T-helper 22 cell (primary cell): Measurements from ENCODE around the gene OR5K3.
"Not testable (repeated sequence)": the region's sequence is repeated elsewhere in the genome, so short reads cannot be mapped to it uniquely, and the experiment has no call there.

ENCODE experiments used
- DNase-seq: peaks from one replicate; pipeline ENCODE4 v3.0.0-alpha.2; 2020; ENCODE audit warnings: low read depth

Gene OR5K3, protein sequence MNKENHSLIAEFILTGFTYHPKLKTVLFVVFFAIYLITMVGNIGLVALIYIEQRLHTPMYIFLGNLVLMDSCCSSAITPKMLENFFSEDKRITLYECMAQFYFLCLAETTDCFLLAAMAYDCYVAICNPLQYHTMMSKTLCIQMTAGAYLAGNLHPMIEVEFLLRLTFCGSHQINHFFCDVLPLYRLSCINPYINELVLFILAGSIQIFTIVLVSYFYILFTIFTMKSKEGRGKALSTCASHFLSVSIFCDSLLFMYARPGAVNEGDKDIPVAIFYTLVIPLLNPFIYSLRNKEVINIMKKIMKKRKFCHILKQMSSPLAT

DNA sequence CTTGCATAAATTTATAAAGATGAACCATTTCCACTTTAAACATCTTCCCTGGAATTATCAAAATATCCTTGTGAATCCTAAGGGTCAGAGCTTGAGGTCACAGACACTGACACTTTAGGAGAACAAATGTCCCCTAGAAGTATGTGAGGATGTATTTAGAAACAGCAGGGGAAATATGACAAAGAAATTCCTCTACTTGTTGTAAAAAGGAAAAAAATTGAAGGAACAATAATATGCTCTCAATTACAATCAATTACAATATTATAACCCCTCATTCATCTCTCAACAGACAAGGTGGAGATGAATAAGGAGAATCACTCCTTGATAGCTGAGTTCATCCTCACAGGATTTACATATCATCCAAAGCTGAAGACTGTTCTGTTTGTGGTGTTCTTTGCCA lies at the start of gene OR5K3:
Gene OR5K3 (plus strand): TSS at position 301 of the 400 bp plus-strand sequence. CDS start 0 bp downstream, at position 301.
- no peak for DNase-seq

DNA sequence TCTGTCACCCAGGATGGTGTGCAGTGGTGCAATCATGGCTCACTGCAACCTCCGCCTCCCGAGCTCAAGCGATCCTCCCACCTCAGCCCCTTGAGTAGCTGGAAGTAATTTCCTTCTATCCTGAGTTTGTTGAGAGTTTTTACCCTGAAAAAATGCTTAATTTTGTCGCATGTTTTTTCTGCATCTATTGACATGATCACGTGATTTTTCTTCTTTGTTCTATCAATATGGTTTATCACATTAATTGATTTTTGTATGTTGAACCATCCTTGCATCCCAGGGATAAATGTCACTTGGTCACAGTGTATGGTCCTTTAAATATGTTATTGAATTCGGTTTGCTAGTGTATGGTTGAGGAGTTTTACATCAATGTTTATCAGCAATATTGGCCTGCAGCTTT lies 48.7 kb upstream of the OR5K3 start:
- no peak for DNase-seq

DNA sequence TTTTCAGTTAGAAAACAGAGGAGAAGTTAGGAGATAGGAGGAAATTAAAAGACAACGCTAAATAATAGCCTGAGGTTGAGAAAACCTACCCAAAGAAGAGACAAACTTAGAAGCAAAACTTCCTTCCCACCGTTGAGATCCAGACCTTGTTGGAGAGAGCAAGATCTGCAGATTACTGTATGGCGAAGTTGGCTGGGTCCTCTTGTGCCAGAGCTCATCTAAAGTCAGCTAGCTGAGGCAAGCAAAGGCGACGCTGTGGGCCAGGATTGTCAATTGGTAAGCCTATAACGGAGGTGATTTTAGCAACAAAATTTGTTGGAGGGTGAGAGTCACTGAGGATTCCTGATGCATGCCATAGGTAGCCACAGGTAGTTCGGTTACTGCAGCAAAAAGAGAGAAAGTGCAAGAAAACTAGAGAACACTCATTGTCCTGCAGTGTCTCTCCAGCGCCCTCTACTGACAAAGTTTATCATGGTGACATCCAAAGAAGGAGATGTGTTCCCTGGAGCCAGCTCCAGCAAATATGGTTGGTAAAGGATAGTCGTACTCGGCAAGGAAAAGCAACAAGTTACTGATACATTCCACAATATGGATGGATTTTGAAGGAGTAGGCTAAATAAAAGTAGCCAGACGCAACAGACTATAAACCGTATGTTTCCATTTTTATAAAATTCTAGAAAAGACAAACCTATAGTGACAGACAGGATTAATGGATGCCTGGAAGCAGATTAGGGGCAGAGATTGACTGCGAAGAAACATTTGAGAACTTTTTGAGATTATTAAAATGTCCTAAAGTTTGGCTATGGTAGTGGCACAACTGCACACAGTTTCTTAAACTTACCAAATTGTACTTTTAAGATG lies 46.6 kb upstream of the OR5K3 start:
- DNase-seq, result no peak

DNA sequence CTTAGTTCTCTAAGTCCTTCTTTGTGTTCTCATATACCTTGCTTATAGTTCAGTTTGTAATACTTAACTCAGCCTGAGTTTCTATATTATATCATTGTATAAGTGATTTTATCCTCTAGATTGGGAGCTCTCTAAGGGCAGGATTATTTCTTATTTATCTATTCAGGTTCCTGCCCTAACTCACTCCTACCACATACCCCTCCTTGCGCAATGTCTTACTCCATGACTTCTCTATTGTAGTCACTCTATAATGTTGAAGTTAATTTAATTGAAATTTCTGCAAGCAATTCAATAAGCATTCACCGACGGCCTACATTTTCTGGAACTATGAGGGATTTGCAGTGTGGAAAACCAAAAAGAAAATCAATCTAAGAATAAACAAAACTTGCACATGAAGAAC lies 40.4 kb upstream of the OR5K3 start:
- no peak for DNase-seq

DNA sequence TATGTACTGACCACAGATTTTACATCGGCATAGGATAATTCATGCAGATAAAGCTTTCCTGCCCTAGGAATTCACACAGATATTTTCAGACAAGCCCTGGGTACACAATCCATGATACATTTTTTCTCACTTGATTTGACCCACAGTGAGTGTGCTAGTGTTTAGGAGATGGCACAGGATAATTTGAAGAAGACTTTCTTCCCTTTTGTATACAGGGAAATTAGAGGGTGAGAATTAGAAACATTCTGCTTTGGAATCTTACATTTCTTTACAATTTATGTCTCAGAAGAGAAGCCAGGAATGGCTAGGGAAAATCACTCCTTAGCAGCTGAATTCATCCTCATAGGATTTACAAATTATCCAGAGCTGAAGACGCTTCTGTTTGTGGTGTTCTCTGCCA lies 36.9 kb upstream of the OR5K3 start, which contains the start of gene OR5K4:
Gene OR5K4 (plus strand): TSS at position 301 of the 400 bp plus-strand sequence. CDS start 0 bp downstream, at position 301.
- DNase-seq, result no peak

DNA sequence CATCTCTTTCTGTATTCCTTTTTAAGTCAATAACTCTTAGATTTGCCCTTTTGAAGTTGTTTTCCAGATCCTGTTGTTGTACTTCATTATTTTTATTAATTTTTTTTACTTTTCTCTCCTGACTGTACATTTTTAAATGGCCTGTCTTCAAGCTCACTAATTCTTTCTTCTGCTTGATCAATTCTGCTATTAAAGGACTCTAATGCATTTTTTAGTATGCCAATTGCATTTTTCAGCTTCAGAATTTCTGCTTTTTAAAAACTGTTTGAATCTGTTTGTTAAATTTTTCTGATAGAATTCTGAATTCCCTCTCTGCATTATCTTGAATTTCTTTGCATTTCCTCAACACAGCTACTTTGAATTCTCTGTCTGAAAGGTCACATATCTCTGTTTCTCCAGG lies 31.2 kb upstream of the OR5K3 start:
- DNase-seq, result no peak

DNA sequence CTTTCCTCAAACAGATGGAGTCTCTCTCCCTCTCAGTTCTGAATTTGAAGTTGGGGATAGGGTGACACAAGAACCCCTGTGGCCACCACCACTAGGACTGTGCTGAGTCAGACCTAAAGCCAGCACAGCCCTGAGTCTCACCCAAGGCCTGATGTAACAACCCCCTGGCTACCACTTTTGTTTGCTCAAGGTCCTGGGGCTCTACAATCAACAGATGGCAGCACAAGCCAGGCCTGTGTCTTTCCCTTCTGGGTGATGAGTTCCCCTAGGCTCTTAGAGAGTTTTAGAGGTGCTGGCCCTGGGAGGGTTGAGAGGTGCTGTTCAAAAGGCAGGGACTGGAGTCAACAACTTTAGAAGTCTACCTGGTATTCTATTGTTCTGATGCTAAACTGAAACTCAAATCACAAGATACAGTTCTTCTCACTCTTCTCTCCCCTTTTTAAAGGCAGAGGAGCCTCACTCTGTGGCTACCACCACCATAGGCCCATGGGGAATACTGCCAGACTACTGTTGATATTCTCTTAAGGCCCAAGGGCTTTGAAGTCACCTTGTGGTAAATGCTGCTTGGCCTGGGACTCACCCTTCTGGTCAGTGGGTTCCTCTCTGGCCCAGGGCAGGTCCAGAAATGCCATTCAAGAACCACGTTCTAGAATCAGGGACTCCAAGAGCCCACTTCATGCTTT lies 30.3 kb upstream of the OR5K3 start:
- no peak for DNase-seq

DNA sequence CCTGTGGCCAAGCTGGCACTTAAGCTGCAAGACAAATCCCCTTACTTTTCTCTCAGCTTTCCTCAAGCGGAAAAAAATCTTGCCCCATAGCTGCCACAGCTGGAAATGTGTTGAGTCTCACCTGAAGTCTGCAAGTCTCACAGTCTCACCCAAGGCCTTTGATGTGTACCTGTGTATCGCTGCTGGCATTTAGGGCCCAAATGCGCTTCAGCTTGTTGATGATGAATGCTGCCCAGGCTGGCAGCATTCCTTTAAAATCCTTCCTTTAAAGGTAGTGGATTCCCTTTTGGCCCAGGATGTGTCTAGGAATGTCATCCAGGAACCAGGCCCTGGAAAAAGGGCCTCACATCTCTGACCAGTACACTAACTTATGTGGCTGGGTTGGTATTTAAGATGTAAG lies 29.8 kb upstream of the OR5K3 start:
- DNase-seq, result no peak

DNA sequence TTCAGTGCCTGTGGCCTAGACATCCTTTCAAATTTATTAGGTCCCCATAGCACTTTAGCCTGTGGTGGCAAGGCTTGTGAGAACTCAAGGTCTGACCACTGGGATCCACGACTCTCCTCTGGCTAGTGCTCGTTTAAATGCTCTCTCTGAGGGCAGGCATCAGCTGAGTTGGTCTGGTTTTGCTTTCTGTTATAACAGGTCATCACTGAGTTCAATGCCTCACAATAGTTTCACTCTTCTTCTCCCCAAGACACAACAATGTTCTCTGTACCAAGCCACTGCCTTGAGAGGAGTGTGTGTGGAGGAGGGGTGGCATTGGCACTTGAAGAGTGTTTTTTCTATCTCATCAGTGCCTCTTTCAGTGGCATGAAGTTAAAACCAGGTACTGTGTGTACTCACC lies 29.2 kb upstream of the OR5K3 start:
- DNase-seq, result no peak

DNA sequence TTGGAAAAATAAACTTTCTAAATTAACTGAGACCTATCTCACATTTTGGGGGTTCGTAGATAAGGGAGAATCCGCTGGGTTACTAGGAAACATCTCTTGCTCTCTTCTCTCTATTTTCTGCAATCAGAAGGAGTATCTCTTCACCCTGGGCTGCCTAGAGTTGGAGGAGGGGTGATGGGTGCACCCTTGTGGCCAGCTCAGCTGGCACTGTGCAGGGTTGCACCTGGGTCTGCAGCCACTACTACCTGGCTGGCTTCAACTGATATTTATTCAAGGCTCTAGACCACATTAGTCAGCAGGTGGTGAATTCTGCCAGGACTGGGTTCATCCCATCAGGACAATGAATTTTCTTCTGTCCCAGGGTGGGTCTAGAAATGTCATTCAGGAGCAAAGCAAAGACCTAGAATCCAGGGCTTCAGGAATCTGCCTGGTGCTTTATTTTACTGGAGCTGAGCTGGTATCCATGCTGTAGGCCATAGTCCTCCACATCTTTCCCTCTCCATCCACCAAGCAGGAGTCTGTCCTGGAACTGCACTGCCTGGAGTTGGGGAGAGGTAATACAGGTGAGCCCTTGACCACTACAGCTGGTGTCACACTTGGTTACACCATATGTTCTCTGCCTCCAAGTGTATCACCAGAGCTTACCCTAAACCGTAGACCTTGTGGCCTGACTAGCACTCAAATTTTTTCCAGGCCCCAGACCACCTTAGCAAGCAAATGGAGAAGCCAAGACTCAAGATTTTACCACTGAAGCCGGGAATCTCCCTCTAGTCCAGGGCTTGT lies 22.8 kb upstream of the OR5K3 start:
- no peak for DNase-seq

DNA sequence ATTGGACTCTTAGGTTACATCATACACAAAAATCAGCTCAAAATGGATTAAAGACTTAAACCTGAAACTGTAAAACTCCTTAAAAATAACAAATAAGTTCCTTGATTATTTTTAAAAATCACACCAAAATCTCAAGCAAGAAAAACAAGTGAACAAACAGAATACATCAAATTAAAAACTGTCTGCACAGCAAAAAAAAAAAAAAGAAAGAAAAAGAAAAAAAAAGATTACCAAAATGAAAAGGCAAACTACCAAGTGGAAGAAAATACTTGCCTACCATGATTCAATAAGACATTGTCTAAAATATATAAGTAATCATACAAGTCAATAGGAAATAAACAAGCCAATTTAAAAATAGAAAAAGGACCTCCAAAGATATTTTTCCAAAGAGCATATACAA lies 19.3 kb upstream of the OR5K3 start:
- no peak for DNase-seq

DNA sequence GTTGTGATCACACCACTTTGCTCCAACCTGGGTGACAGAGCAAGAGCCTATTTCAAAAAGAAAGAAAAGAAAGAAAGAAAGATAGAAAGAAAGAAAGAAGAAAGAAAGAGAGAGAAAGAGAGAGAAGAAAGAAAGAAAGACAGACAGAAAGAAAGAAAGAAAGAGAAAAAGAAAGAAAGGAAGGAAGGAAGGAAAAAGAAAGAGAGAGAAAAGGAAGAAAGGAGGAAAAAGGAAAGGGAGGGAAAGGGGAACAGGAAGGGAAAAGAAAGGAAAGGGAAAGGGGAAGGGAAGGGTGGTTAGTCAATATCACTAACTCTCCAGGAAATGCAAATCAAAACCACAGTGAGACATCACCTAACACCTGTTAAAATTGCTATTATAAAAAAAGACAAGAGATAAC lies 18.6 kb upstream of the OR5K3 start:
- DNase-seq, result no peak

DNA sequence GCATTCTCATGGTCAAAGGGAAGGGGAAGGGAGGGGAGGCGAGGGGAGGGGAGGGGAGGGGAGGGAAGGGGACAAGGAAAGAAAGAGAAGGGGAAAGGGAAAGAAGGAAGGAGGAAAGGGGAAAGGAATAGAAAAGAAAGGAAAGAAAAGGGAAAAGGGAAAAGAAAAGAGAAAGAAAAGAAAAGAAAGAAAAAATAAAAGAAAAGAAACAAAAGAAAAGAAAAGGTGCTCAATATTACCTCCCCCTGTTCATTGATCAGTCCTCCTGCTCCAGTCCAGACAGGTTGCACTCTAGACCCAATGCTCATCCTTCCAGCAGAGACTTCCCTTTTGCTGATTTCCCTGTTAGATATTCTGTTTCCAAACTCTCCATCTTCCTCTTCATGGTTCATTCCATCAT lies 18.0 kb upstream of the OR5K3 start:
- no peak for DNase-seq

DNA sequence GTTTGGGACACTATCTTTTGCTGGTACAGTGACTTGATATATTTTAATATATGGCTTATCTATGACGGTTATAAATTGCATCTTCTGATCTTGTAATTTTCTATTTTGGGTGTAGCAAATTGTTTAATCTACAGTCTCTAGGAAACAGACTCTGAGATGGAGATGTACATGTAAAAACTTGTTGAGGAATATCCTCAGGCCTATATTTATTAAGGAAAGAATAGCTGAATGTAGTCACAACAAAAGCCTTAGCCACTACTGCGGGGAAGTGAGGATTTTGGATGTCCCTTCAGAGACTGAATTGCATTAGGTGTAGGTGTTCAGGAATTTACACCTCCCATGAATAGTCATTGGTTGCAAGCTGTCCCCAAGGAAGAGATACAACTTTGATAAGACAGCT lies 13.8 kb upstream of the OR5K3 start:
- DNase-seq, result no peak

DNA sequence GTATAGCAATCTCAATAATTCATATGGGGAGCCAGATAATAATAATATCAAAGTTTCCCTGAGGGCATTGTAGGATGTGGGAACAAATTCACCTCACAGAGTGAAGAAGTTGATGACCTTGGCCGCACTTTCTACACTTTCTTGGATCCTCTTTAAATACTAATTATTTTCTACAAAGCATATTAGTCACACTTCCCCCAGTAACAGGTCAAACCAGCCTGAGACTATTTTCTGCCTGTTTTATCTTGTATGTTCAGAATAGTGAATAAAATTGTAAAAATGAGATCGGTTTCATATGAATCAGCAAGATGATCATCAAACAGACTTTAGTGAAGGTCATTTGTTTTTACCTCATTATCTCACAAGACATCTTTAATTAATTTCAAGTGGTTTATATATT lies 2.3 kb upstream of the OR5K3 start:
- DNase-seq, result no peak

DNA sequence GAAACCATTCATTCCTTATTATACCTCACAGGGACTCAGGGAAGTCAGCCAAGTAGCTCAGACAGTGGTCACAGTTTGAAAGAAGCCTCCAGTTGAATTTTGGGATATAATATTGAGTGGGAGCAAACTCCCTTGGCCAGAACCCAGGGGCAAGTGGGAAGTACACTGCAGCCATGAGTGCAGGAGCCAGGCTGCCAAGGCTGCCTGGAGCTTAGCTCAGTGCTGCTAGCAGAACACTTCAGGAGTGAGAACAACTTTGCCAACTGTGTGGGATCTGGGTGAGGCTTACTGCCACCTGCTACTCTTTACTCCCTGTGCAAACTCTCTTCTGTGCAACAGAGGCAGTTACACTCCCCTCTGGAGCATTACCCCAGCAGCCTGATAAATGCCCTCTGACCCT lies 4.6 kb downstream of the OR5K3 start:
- DNase-seq, result no peak

DNA sequence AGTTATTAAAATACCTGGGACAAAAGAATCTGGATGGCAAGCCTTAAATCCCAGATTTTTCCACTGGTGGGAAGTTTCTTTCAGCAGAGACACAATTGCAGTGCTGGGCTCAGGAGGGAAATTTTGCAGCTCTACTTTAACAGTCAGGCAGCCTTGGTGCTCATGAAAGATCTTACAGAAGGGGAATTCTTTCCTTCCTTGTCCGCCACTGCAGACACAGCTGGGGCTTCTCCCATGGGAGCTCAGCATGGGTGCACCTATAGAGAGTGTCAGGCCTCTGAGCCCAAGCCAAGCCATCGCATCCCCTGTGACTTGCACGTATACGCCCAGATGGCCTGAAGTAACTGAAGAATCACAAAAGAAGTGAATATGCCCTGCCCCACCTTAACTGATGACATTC lies 6.0 kb downstream of the OR5K3 start:
- DNase-seq, result not testable (repeated sequence)

DNA sequence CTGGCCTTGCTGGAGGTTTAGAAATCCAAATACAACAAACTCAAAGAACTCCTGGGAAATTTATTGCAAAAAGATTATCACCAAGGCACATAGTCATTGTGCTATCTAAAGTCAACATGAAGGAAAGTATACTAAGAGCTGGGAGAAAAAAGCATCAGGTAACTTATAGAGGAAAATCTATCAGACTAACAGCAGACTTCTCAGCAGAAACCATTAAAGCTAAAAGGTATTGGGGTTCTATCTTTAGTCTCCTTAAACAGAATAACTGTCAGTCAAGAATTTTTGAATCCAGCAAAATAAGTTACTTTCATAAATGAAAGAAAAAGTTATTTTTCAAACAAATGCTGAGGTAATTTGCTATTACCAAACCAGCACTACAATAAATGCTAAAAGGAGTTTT lies 8.0 kb downstream of the OR5K3 start:
- no peak for DNase-seq

DNA sequence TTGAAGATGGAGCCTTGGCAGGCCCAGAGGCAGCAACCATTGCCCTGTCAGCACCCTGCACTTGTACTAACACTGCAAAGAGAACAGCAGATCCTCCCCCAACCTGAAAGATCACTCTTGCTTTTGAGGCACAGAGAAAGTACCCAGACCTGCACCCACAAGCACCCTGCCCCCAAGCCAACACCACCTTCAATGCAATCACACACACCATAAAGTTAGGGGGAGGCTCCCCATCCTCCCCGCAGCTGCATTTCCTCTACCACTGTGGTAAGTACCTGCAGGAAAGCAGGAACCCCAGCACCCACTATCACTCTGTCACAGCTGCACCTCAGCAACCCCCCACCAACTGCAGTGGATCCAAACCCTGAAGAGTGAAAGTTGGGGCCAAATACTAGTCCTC lies 12.0 kb downstream of the OR5K3 start:
- DNase-seq, result no peak

DNA sequence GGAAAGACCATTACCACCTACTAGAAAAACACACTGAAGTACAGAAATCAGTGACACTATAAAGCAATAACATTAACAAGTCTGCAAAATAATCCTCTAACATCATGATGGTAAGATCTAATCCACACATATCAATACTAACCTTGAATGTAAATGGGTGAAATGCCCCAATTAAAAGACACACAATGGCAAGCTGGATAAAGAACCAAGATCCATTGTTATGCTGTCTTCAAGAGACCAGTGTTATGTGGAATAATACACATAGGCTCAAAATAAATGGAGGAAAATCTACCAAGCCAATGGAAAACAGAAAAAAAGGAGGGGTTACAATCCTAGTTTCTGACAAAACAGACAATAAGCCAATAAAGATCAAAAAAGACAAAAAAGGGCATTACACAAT lies 13.5 kb downstream of the OR5K3 start:
- no peak for DNase-seq

DNA sequence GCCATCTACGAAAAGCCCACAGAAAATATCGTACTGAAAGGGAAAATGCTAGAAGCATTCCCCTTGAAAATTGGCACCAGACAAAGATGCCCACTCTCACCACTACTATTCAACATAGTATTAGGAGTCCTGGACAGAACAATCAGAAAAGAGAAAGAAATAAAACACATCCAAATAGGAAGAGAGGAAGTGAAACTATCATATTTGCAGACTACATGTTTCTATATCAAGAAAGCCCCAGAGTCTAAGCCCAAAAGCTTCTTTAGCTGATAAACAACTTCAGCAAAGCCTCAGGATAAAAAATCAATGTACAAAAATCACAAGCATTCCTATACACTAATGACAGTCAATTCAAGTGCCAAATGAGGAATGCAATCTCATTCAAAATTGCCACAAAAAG lies 15.6 kb downstream of the OR5K3 start:
- no peak for DNase-seq

DNA sequence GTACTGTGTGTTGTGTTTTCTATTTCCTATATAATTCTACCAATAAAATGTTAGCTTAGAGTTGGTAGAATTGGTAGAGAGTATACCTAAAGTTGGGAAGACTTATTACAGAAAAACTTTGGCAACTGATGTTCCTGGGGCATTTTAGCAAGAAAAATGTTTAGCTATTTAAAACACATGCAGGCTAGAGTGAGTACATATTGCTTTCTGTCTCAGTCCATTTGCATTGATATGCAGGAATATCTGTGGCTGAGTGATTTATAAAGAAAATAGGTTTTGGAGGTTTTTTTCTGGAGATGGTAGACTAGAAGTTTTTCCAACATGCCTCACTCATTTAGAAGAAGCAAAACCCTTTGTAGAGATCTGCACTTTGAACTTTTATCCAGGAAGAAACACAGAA lies 42.1 kb downstream of the OR5K3 start:
- DNase-seq, result no peak
